HG02642 (cell line): ENCODE data around the gene ANKS1B.
A peak's percentile ranks its signal among the peaks of the same experiment; 100 is the strongest.

Experiments
- ATAC-seq: cut with Tn5 transposase; IDR thresholded peaks from one replicate; pipeline ENCODE4 v1.9.1; 2021; ENCODE audit warnings: mild to moderate bottlenecking; ENCODE audit not compliant: unreplicated experiment, poor library complexity

Gene ANKS1B

DNA sequence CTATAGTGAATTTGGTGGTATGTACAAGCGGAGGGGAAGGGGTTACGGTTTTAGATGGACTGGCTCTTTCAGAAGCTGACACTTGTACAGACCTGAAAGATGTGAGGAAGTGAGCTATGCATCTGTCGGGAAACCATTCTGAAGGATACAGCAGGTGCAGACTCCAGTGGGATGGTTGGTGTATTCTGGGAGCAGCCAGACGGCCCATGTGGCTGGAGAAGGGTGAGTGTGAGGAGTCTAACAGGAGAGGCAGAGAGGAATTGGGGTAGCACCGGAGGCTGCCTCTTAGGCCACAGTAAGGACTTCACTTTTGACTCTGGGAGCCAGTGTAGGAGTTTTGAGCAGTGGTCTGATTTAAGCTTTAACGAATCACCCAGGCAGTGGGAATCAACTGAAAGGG is 1248.9 kb downstream of the ANKS1B start:
- ATAC-seq: no peak

DNA sequence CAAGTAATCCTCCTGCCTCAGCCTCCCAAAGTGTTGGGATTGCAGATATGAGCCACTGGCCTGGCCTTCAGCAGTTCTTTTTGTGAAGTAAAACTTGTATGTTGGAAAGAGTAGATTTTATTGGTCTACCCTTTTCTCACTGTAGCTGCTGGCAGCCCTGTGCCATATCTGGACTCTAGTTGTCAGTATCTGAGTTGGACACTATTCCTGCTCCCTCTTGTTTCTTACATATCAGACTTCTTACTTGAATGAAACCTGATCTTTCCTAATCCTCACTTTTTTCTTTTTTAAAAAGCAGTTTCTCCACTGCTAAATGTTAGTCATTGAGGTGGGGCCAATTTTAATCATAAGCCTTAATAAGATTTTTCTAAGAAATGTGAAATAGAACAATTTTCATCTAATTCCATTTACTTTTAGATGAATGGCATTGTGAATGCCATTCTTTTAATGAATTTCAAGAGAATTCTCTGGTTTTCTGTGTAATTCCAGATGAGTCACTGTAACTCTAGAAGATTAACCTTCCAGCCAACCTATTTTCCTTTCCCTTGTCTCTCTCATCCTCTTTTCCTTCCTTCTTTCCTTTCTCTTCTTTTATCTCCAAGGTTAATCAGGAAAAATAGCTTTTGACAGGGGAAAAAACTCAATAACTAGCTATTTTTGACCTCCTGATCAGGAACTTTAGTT is 1250.9 kb downstream of the ANKS1B start:
- no peak for ATAC-seq

DNA sequence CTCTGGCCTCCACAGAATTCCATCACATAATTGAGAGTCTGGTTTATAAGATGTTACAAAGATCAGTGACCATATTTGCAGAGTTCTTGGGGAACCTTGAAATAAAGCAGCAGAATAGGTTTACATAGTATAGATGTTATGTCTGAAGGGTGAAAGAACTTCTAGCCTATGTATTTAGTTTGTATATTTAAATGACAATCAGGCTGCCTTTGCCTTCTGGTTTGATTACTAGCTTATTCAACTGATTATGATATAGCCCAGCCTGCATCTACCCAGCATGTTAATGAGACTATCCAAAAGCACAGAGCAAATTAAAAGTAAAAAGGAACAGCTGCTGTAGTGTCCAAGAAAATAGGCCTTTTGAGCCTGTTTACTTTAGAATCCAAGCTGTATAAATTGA is 1254.3 kb downstream of the ANKS1B start:
- no peak for ATAC-seq

DNA sequence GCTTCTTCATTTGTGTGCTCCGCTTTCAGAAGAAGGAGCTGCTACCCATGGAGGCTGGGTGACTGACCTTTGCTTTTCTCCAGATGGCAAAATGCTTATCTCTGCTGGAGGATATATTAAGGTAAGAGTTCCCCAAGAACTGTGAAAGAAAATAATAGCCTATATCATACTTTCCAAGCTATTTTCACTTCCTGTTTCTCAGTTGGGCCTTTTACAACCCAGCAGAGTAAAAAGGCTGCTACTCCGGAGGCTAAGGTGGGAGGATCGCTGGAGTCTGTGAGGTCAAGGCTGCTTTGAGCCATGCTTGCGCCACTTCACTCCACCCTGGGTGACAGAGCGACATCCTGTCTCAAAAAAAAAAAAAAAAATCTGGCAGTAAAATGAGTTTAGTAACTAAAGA is 1257.5 kb downstream of the ANKS1B start:
- ATAC-seq: no peak

DNA sequence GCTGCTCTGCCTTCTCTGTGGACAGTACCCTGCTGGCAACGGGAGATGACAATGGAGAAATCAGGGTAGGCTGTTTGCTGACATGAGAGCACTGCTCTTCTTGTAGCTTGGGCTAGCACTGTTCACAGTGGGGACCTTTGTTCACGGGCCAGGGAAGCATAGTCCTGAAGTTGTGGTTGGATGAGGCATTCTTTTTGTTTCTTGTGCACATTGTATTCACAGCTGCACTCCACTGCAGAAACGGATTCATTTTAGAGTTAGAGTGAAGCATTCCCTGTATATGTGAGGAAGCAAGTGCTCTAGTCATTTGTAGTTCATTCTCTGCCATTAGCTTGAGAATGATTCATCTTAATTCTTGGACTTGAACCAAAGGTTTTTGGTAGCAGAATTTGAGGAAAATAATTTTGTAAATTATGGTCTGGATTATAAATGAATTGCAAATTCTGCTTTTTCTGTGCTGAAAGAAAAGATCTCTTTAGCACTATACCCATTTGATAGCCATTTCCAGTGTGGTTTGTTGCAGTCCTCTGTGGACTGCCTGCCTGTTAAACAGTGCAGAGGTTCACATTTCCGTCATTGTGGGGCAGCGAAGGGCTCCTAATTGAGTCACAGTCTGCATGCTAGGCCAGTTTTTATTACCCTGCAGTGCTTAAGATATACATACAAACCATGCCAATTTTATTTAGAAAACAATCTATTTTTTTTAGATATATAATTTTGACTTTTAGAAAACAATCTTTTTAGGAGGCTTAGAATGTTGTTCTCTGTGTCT is 1259.1 kb downstream of the ANKS1B start:
- ATAC-seq: peak; percentile 87

DNA sequence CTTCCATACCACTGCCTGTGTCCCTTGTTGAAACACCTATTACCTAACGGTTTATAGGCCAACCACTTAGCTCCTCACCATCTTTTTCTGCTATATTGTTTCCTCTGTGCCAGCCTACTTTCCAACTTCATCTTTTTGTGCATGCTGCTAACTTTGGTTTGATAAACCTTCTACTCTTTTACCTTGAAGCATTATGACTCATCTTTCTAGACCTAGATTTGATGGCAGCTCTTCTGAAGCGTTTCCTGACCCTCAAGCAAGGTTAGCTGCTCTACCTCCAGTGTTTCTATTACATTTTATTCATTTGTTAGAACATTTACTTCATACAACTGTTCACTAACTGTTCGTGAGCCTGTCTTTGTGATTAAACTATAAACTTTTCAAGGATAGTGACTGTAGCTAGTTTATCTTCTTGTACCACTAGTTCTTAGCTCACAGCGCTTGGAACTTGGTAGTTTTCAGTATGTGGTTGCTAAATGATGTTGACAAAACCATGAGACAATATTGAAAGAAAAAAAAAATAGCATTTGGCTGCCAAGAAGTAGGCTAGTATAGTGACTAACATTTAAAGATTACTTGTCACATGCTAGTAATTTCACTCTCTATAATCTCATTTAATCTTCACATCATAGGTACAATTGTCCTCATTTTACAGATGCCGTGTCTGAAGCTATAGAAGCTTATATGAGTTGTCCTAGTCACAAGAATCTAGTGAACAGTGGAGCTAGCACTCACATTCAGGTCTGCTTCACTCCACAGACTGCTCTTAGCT is 1260.2 kb downstream of the ANKS1B start:
- no peak for ATAC-seq

DNA sequence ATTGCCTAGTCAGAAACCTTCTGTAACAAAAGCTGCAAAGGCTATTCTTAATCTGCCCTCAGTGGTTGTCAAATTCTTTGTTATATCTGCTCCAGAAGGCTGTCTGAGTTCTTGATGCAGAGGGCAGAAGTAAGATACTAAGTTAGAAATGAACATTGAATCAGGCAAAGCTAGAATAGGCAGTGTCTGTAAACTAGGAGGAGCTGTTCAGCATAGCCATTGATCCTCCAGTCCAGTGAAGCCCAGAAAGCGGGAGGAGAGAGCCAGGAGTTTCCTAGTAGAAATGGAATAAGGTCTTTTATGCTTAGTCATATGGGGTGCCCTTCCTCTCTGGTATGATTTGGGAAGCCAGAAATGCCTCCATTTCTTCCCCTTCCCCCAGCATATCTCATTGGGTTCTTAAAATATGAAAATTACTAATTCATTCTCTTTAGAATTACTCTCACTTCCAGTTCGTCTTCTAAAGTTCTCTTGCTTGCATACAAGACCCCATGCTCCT is 1263.5 kb downstream of the ANKS1B start:
- no peak for ATAC-seq

DNA sequence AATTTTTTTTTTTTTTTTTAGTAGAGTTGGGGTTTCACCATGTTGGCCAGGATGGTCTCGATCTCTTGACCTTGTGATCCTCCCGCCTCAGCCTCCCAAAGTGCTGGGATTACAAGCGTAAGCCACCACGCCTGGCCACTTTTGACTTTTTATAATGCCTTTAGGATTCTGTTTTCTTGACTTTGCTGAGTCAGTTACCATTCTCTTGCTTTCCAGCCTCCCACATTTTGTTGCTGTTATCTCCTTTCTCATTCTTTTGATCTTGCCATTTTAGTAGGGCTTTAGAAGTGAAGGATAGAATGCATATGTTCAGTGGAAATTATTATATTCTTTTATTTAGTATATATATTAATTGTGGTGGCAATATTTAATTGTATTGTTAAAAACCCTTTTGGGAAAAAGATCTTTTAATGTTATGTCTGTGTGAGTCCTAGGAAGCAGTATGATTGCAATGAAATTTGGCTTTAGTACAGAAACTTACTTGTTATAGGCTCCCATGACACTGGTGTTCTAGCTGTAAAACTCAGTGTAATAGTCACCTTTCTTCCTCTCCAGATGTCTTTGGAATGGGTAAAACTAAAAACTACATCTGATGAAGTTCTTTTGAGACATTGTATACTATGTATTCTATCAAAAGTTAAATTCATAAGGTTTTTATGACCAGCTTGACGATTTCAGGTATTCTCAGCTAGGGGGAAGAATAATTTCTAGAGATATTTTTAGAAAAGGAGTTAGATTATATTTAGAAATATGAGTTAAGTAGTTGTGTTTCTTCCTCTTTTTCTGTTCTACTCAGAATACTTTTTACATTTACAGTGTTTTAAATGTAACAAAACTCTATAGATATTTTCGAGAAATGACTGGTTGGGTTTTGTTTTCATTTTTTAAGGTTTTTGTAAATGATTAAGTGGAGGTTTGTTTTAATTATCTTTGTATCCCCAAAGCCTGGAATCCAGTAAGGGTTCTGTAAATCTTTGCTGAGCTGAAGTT is 1264.9 kb downstream of the ANKS1B start:
- ATAC-seq: no peak

DNA sequence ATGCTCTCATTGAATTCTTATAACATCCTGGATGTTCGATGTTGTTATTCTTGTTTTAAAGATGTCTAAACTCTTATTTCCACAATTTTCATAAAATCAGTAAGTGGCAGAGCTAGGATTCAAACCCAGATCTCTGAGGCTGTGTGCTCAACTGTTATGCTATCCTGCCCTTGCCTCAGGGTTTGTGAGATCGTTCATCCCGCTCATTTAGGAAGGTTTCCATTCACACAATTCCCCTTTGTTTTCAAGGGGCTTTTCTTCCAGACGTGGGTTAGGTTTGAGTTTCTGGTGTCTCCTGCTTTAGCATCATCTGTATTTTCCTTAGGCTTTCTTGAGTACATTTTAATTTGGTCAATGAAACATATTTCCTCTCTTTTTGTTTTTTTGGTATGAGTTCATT is 1270.3 kb downstream of the ANKS1B start:
- no peak for ATAC-seq

DNA sequence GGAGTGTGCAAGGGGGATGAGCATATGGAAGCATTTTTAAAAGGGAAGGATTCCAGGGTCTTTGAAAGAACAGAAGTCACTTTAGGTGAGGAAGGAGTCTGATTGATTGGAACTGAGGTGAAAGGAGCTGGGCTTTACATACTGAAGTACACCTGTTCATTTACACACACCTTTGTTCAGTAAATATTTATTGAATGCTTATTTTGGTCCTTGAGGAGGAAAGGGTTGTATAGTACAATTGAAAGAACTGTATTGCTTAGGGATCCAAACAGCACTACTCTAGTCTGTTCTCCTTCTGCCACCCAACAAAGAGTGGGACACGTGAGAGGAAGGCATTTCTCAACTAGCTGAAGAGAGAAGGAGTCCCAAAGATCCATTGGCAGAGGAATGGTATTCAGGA is 1275.7 kb downstream of the ANKS1B start:
- no peak for ATAC-seq

DNA sequence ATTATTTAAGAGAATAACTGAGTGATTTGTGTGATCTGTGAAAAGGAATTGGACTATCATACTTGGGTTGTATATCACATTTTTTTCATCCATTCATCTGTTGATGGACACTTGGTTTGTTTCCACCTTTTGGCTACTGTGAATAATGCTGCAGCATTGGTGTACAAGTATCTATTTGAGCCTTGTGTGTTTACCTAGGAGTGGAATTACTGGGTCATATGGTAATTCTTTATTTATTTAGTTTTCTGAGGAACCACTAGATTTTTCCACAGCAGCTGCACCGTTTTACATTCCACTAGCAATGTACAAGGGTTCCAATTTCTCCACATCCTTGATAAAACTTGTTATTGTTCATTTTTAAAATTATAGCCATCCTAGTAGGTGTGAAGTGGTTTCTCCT is 1283.6 kb downstream of the ANKS1B start:
- no peak for ATAC-seq

DNA sequence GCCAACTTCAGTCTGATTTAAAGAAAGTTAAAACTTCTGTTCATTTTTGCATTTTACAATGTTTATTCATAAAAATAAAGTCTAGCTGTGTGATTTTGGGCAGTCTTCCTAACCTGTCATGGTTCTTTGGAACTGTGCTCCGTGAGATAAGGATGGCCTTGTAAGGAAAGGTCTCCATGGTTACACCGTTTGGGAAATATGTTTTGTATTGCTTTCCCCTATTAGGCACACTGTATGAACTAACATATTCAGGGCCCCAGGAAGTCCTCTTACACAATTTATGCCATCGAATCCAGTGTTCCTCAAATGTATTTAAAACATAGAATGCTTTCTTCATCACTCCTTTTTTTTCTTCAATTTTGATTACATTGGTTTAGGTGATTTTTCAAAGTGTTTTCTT is 1285.2 kb downstream of the ANKS1B start:
- no peak for ATAC-seq

DNA sequence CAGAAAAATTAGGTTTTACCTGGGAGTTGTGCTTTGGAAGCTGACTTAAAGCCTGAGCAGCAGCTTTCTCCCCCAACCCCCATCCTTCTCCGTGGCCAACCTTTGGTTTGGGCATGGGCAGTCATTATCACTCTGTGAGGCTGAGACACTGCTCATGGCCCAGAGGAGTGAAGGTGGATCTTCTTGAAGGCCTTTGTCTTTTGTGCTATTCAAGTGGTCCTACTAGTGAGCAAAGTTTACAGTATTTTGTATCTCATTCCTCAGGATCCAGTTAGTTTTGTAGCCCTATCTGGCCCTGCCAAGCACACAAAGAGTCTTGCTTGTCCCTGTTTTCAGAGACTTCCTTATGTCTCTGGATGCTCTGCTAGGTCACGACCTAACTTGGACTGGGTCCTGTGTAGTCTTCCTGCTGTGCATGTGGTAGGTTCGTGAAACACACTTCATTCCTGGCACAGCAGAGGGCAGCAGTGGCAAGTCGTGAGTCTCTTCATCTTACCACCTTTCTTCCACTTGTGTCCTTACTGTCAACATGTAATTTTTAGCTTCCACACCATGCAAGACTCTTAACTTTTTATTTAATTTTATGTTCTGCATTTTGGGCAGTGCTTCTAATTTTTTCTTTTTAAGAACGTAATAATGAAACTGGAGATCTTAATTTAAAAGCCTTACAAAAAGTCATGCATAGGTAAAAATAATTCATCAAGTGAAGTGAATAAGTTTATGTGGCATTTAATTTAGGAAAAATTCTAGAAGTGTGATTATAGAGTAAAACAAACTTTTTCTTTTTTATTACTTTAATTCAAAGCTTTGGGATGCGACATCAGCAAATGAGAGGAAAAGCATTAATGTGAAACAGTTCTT is 1285.9 kb downstream of the ANKS1B start:
- ATAC-seq: peak; percentile 92

DNA sequence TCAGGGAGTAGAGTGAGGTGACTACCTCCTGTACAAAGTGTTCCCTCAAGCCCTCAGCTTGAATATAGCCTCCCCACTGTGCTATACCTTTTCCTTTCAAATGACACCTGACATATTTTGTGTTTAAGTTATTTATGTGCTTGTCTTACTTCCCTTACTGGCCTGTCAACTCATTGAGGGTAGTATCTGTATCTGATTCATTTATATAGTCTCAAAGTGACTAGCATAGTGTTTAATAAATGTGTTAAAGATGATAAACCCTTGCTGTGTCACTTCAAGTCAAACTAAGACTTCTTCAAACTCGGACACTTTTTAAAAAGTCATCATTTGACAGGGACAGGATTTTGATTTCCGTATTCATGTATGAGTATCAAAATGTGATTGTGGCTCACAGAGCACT is 1287.5 kb downstream of the ANKS1B start:
- ATAC-seq: no peak

DNA sequence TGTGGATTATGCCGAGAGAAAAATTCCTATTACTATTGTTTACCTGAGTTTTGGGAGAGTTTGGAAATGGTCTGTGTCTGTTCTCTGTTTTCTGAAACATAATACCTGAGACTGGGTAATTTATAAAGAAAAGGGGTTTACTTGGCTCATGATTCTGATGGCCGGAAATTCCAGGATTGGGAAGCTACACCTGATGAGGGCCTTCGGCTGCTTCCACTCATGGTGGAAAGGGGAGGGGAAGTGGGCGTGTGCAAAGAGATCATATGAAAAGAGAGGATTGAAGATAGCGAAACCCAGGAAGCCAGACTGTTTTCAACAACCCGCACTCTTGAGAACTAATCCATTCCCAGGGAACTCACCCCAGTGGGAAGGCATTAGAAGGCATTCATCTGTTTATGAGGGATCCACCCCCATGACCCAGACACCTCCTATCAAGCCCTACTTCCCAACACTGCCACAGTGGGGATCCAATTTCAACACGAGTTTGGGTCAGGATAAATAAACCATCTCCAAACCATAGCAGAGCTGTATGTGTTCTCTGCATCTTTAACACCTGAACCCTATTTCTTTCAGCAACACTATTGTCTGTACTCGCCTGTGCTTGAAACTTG is 1288.6 kb downstream of the ANKS1B start:
- ATAC-seq: no peak

DNA sequence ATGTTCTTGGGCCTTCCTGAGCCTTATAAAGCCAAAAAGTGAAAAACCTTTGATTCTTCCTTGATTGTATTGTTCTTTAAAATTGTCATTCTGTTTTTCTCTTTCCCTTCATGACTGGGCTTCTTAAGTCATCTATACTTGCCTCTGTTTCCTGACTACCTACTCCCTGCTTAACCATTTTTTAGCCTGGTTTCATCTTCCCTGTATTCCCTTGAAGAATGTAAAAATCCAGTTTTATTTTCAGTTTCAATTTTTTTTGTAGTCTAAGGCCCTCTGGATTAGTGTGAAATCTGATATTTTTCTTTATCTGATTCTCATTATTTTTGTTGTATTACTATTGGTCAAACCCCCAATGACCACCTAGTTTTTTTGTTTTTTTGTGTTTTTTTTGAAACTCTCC is 1293.4 kb downstream of the ANKS1B start:
- no peak for ATAC-seq

DNA sequence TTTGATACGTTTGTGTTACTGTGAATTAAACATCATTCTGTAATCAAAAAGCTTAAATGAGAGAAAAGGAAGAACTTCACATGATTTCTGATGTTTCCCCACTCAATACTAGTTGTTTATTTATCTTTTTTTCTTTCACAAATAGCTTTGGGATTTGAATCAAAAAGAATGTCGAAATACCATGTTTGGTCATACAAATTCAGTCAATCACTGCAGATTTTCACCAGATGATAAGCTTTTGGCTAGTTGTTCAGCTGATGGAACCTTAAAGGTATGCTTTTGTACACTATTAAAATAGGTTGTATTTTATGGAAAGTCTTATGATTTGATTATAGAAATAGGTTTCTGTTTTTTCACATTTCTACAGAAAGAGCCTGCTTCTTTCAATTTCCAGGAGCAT is 1298.1 kb downstream of the ANKS1B start:
- ATAC-seq: no peak
